Smooth muscle cell (in vitro differentiated cells): Measurements from ENCODE around the gene CRYGC. TPM values are rescaled to one million over a fixed set of nuclear protein-coding genes. Genes with fewer than 3 reads are reported as not detected.

ENCODE experiments used
- DNase-seq: peaks from one replicate; lab custom pipeline; 2025; ENCODE audit not compliant: unreplicated experiment; lab: John Stamatoyannopoulos, UW
- H2AFZ ChIP-seq: fragments of 200-600 bp; sonication (generic); 2 replicates; pipeline ENCODE4 v1.6.0; 2016; ENCODE audit warnings: antibody characterized with exemption, low read depth, mild to moderate bottlenecking
- H3F3A ChIP-seq: fragments of 200-600 bp; sonication (generic); 2 replicates; pipeline ENCODE4 v1.6.0; 2017; ENCODE audit warnings: antibody characterized with exemption, low read depth
- H3K27ac ChIP-seq: fragments of 200-600 bp; sonication (generic); 2 replicates; pipeline ENCODE4 v1.5.1; 2016; ENCODE audit warnings: low read depth, mild to moderate bottlenecking
- H3K27me3 ChIP-seq: fragments of 200-600 bp; sonication (generic); 2 replicates; pipeline ENCODE4 v1.6.1; 2016; ENCODE audit warnings: low read depth, mild to moderate bottlenecking
- H3K36me3 ChIP-seq: fragments of 200-600 bp; sonication (generic); 2 replicates; pipeline ENCODE4 v1.5.1; 2016; ENCODE audit warnings: low read depth
- H3K4me1 ChIP-seq: fragments of 200-600 bp; sonication (generic); 2 replicates; pipeline ENCODE4 v1.5.1; 2016; ENCODE audit warnings: low read depth
- H3K4me2 ChIP-seq: fragments of 200-600 bp; sonication (generic); 2 replicates; pipeline ENCODE4 v1.6.0; 2016; ENCODE audit warnings: mild to moderate bottlenecking
- H3K4me3 ChIP-seq: fragments of 200-600 bp; sonication (generic); 2 replicates; pipeline ENCODE4 v1.5.1; 2016; ENCODE audit warnings: mild to moderate bottlenecking
- H3K79me2 ChIP-seq: fragments of 200-600 bp; sonication (generic); 2 replicates; pipeline ENCODE4 v1.6.0; 2016; ENCODE audit warnings: low read depth, mild to moderate bottlenecking
- H3K9ac ChIP-seq: fragments of 200-600 bp; sonication (generic); 2 replicates; pipeline ENCODE4 v1.6.0; 2016; ENCODE audit warnings: low read depth
- H3K9me3 ChIP-seq: fragments of 200-600 bp; sonication (generic); replicated peaks from 2 replicates; pipeline ENCODE4 v1.5.1; 2016; ENCODE audit warnings: low read depth
- H4K20me1 ChIP-seq: fragments of 200-600 bp; sonication (generic); 2 replicates; pipeline ENCODE4 v1.6.0; 2016; ENCODE audit warnings: low read depth
- CTCF ChIP-seq: fragments of 200-600 bp; sonication (generic); IDR thresholded peaks from 2 replicates; pipeline ENCODE4 v1.5.1; 2017; ENCODE audit warnings: borderline replicate concordance, mild to moderate bottlenecking, antibody characterized with exemption; ENCODE audit not compliant: insufficient read depth, poor library complexity, severe bottlenecking
- WGBS: methylation state at CpG from one replicate; pipeline ENCODE4 v1.1.7; 2016; ENCODE audit warnings: low lambda C conversion rate; 5-methylcytosine and 5-hydroxymethylcytosine counted together
- polyA plus RNA-seq: library from polyadenylated mRNA; unstranded; fragments of >200 nt; fragmentation: Nextera tagmentation; extraction: Ambion mirVana; gene quantifications from 2 replicates; pipeline ENCODE4 v1.2.1, GENCODE V29; 2016
- total RNA-seq: library from RNA; depleted of rRNA; stranded (reverse); fragments of >200 nt; gene quantifications from 2 replicates; pipeline ENCODE4 v1.2.3, GENCODE V29; 2014

The CRYGC gene
- total and polyA plus RNA-seq, 2 experiments from 2014 or later, result not detected

GRCh38 chr2:208147008-208147407 lies 17.4 kb upstream of the CRYGC start:
- no peaks in the 10 kb centered on the region for H3F3A ChIP-seq
- no peak for DNase-seq
- no peak overlapping the region for H3K9ac ChIP-seq
- no peaks in the 10 kb centered on the region for H4K20me1 ChIP-seq
- no peaks in the 10 kb centered on the region for H3K4me1 ChIP-seq
- no peak overlapping the region for H3K27ac ChIP-seq
- H3K27me3 ChIP-seq, result no peaks in the 10 kb centered on the region
- TF ChIP-seq CTCF, result no peak
- no peaks in the 10 kb centered on the region for H3K9me3 ChIP-seq
- H3K79me2 ChIP-seq, result no peaks in the 10 kb centered on the region
- no peaks in the 10 kb centered on the region for H3K36me3 ChIP-seq
- no peak overlapping the region for H2AFZ ChIP-seq
- H3K4me2 ChIP-seq, result no peak overlapping the region
- no peak overlapping the region for H3K4me3 ChIP-seq

- Histone ChIP-seq H3K27ac (no peak within 1 kb of the TSS), H3K27me3 (no peaks in the 10 kb centered on the region), H3K79me2 (no peaks in the 10 kb centered on the region), H3K4me2 (no peak within 1 kb of the TSS), H3K4me1 (no peaks in the 10 kb centered on the region), H3K9me3 (no peaks in the 10 kb centered on the region), H3K9ac (no peak within 1 kb of the TSS), H4K20me1 (no peaks in the 10 kb centered on the region), H3K36me3 (no peaks in the 10 kb centered on the region), H3K4me3 (no peak within 1 kb of the TSS), H3F3A (no peaks in the 10 kb centered on the region), H2AFZ (no peak within 1 kb of the TSS)
- no peak for TF ChIP-seq CTCF
- 84% methylated on average over 6 of the region's 6 CpGs for whole genome bisulfite sequencing
- DNase-seq, result no peak
Observed at GRCh38 chr2:208146006-208146405, 16.4 kb upstream of the CRYGC start, which contains the start of gene CRYGB. CRYGB (minus strand) TSS chr2:208146158; CDS start chr2:208146120, 38 bp downstream.

- no peaks in the 10 kb centered on the region for H3K79me2 ChIP-seq
- DNase-seq, result no peak
- H2AFZ ChIP-seq, result no peak overlapping the region
- TF ChIP-seq CTCF, result no peak
- no peak overlapping the region for H3K9ac ChIP-seq
- no peaks in the 10 kb centered on the region for H3F3A ChIP-seq
- 67% methylated on average over 14 of the region's 14 CpGs for WGBS
- H3K36me3 ChIP-seq, result no peaks in the 10 kb centered on the region
- no peak overlapping the region for H3K27ac ChIP-seq
- H4K20me1 ChIP-seq, result no peaks in the 10 kb centered on the region
- no peaks in the 10 kb centered on the region for H3K9me3 ChIP-seq
- no peaks in the 10 kb centered on the region for H3K4me1 ChIP-seq
- no peak overlapping the region for H3K4me2 ChIP-seq
- H3K27me3 ChIP-seq, result no peaks in the 10 kb centered on the region
- H3K4me3 ChIP-seq, result no peak overlapping the region
Observed at GRCh38 chr2:208142925-208143799, 13.5 kb upstream of the CRYGC start.
